GM12878 (cell line): ENCODE data around the gene PRDX1.

Experiments
- ATF3 ChIP-seq: IDR thresholded peaks from 2 replicates; pipeline ENCODE4 v1.6.1; 2011; ENCODE audit warnings: low read depth, mild to moderate bottlenecking, low read length, moderate library complexity, borderline replicate concordance; ENCODE audit errors: extremely low read depth
- TAF1 ChIP-seq: IDR thresholded peaks from 2 replicates; pipeline ENCODE4 v1.6.1; 2011; ENCODE audit warnings: mild to moderate bottlenecking, low read depth, low read length, borderline replicate concordance

DNA sequence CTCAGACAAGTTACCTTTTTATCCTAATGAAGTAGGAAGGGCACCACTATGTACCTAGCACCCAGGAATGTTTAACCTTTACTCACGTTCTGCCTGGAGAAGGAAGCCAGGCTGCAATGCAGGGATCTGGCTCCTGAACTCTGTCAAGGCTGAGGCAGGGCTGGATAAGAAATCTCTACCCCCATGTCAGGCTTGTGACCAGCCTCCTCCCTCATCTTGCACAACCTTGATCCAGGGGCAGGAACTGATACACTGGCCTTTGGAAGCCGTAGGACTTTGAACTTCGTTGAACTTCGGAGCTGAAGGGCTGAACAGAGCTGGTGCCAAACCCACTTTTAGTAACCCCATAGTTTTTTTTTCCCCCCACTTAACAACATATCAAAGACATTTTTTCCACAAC lies 20.9 kb upstream of the PRDX1 start:
- TF ChIP-seq ATF3 (no peak), TAF1 (no peak)
